ENCODE data around the gene STX8.
A peak's percentile ranks its signal among the peaks of the same experiment; 100 is the strongest.
"Not testable (repeated sequence)": the region's sequence is repeated elsewhere in the genome, so short reads cannot be mapped to it uniquely, and the experiment has no call there.

The STX8 gene

GRCh38 chr17:9402590-9403199, 172.9 kb downstream of the STX8 start:
- no peak for DNase-seq (ENCODE audit: low read depth in 2 of 2)

- no peak for DNase-seq (ENCODE audit: low read depth in 2 of 2)
Measured at GRCh38 chr17:9401434-9401833, 174.2 kb downstream of the STX8 start.

GRCh38 chr17:9389111-9389527, 186.5 kb downstream of the STX8 start:
- DNase-seq (ENCODE audit: low read depth in 2 of 2) = peak in 1 of 2 donors; percentile 1

GRCh38 chr17:9386401-9386800, 189.2 kb downstream of the STX8 start:
- no peak for DNase-seq (ENCODE audit: low read depth in 2 of 2)

GRCh38 chr17:9383826-9384225, 191.8 kb downstream of the STX8 start:
- DNase-seq (ENCODE audit: low read depth in 2 of 2) = no peak

- no peak for DNase-seq (ENCODE audit: low read depth in 2 of 2)
Measured at GRCh38 chr17:9382626-9383025, 193.0 kb downstream of the STX8 start.

GRCh38 chr17:9381068-9381467, 194.6 kb downstream of the STX8 start:
- DNase-seq (ENCODE audit: low read depth in 2 of 2) = no peak

- no peak for DNase-seq (ENCODE audit: low read depth in 2 of 2)
Measured at GRCh38 chr17:9380361-9380760, 195.3 kb downstream of the STX8 start.

- DNase-seq (ENCODE audit: low read depth in 2 of 2) = not testable (repeated sequence)
Measured at GRCh38 chr17:9376177-9376576, 199.4 kb downstream of the STX8 start.

- DNase-seq (ENCODE audit: low read depth in 2 of 2) = no peak
Measured at GRCh38 chr17:9371019-9371418, 204.6 kb downstream of the STX8 start.

- no peak for DNase-seq (ENCODE audit: low read depth in 2 of 2)
Measured at GRCh38 chr17:9370467-9370866, 205.2 kb downstream of the STX8 start.

- no peak for DNase-seq (ENCODE audit: low read depth in 2 of 2)
Measured at GRCh38 chr17:9368631-9369030, 207.0 kb downstream of the STX8 start.

- no peak for DNase-seq (ENCODE audit: low read depth in 2 of 2)
Measured at GRCh38 chr17:9367156-9367555, 208.5 kb downstream of the STX8 start.

- no peak for DNase-seq (ENCODE audit: low read depth in 2 of 2)
Measured at GRCh38 chr17:9364837-9365430, 210.7 kb downstream of the STX8 start.

- DNase-seq (ENCODE audit: low read depth in 2 of 2) = no peak
Measured at GRCh38 chr17:9363440-9364350, 211.9 kb downstream of the STX8 start.

- no peak for DNase-seq (ENCODE audit: low read depth in 2 of 2)
Measured at GRCh38 chr17:9361188-9361955, 214.2 kb downstream of the STX8 start.

- DNase-seq (ENCODE audit: low read depth in 2 of 2) = no peak
Measured at GRCh38 chr17:9360677-9361081, 214.9 kb downstream of the STX8 start.

GRCh38 chr17:9356488-9356911, 219.1 kb downstream of the STX8 start:
- DNase-seq (ENCODE audit: low read depth in 2 of 2) = no peak

GRCh38 chr17:9355846-9356245, 219.8 kb downstream of the STX8 start:
- DNase-seq (ENCODE audit: low read depth in 2 of 2) = no peak

GRCh38 chr17:9355231-9355630, 220.4 kb downstream of the STX8 start:
- not testable (repeated sequence) for DNase-seq (ENCODE audit: low read depth in 2 of 2)

- DNase-seq (ENCODE audit: low read depth in 2 of 2) = no peak
Measured at GRCh38 chr17:9350080-9350479, 225.5 kb downstream of the STX8 start.
